ENCODE measurements around the gene MYF6. TPM values are rescaled to one million over a fixed set of nuclear protein-coding genes. Genes with fewer than 3 reads are reported as not detected.

The MYF6 gene
- total RNA-seq, 4 donors from 2014 or later = 0.27 TPM; not detected in 3

- Histone ChIP-seq H3K27me3 (no peaks in the 10 kb centered on the region), H3K4me3 (no peak overlapping the region), H3K36me3 (no peaks in the 10 kb centered on the region), H3K9me3 (no peaks in the 10 kb centered on the region), H3K27ac (no peak overlapping the region), H3K4me1 (no peaks in the 10 kb centered on the region)
- 69 to 83% methylated on average over 1 of the region's 1 CpG for WGBS, 2 donors (ENCODE audit: low coverage in 1 of 2)
- in situ Hi-C loops (cut with MboI; ENCODE audit: low pct_ligation_motif_present in 1 of 4, low pct_unique_long_range_greater_than_20kb in 1 of 4, low sequenced_read_pairs in 3 of 4) (no loop called here), intact Hi-C loops (cut with DNase I; ENCODE audit: low total_unique reads) (no loop called here)
- TF ChIP-seq POLR2AphosphoS5 (IDR thresholded peaks at IDR 0.05) (no peak), EP300 (IDR thresholded peaks at IDR 0.05; ENCODE audit: low read depth) (no peak), CTCF (IDR thresholded peaks at IDR 0.05) (no peak), POLR2A (IDR thresholded peaks at IDR 0.05) (no peak)
- DNase-seq = no peak
Observed at GRCh38 chr12:80756875-80757274, 49.4 kb downstream of the MYF6 start.

Other genes with a start within 250 kb of the MYF6 start
- gene MYF5, start 9.3 kb downstream of the MYF6 start, total RNA-seq = not detected
- 10 to 100 TPM in 2 of 4 donors, 1 to 10 TPM in 2; 7.4 to 31.0 (median 9.0) TPM for gene LIN7A, start 230.3 kb downstream of the MYF6 start, total RNA-seq

All from transverse colon (tissue), 4 donors.